Type B pancreatic cell (in vitro differentiated cells): ENCODE measurements around the gene CACNB1. TPM values are rescaled to one million over a fixed set of nuclear protein-coding genes. Genes with fewer than 3 reads are reported as not detected.

Experiments used
- DNase-seq: peaks from one replicate; pipeline ENCODE4 v3.0.0; 2021; ENCODE audit warnings: mixed read lengths; ENCODE audit not compliant: unreplicated experiment; ENCODE audit errors: extremely low spot score
- H3K27ac Mint-ChIP-seq: 2 replicates; pipeline ENCODE4 v1.8.0; 2021; ENCODE audit warnings: mild to moderate bottlenecking, mixed read lengths
- H3K27me3 Mint-ChIP-seq: 2 replicates; pipeline ENCODE4 v1.8.0; 2021; ENCODE audit warnings: mixed read lengths
- H3K36me3 Mint-ChIP-seq: 2 replicates; pipeline ENCODE4 v1.8.0; 2021; ENCODE audit warnings: mixed read lengths
- H3K4me1 Mint-ChIP-seq: one replicate; pipeline ENCODE4 v1.8.0; 2021; ENCODE audit warnings: mixed read lengths; ENCODE audit not compliant: unreplicated experiment
- H3K4me3 Mint-ChIP-seq: 2 replicates; pipeline ENCODE4 v1.8.0; 2021; ENCODE audit warnings: mild to moderate bottlenecking, mixed read lengths
- H3K9me3 Mint-ChIP-seq: 2 replicates; pipeline ENCODE4 v1.8.0; 2021; ENCODE audit warnings: mixed read lengths
- total RNA-seq: library from RNA; stranded (reverse); gene quantifications from 2 replicates; pipeline ENCODE4 v1.2.1, GENCODE V29; 2021; ENCODE audit warnings: low replicate concordance
- TF ChIP-seq, protein P1 (sequence below): fragments of 200-600 bp; sonication (generic); conservative IDR thresholded peaks from 2 replicates; pipeline ENCODE4 v1.5.0; 2021; ENCODE audit warnings: antibody characterized with exemption, mild to moderate bottlenecking

CACNB1 gene
- total RNA-seq, 1 donor from 2014 or later, result 9.5 TPM

DNA sequence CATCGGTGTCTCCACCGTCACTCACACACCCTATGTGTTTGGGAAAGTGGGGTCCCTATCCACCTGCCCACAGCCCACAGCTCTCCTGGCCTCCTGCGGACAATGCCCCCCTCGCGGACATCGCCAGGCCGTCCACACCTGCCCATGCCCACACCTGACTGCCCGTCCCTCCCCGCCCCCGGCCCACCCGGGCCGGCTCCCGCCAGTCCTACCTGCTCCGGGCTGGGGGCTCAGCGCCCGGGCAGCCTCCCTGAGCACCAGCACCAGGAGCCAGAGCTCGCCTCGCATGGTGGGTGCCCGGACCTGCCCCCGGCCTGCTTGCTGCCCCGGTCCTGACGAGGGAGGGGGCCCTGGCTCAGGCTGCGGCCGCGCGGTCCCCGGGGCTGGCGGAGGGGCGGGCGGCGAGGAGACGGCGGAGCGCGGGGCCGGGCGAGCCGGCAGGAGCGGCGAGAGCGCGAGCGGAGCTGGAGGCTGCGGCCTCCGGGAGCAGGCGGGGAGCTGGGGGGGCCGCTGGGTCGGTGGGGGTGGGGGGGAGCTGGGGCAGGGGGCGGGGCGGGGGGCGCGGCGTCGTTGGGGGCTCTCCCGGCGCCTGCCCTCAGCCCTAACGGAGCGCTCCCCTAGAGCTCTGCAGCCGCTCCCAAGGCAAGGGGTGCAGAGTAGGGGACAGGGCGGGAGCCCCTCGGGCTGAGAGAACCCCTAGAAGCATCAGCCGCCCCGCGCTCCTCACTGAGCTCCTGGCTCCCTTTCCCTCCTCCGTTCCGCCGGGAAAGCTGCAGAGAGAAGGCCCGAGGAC lies 46.1 kb downstream of the CACNB1 start, which contains the start of gene PLXDC1:
Gene PLXDC1, minus strand, starts transcription at position 488 of the 793 bp plus-strand sequence. Its CDS starts 200 bp downstream, at position 288.
- TF ChIP-seq, protein P1, sequence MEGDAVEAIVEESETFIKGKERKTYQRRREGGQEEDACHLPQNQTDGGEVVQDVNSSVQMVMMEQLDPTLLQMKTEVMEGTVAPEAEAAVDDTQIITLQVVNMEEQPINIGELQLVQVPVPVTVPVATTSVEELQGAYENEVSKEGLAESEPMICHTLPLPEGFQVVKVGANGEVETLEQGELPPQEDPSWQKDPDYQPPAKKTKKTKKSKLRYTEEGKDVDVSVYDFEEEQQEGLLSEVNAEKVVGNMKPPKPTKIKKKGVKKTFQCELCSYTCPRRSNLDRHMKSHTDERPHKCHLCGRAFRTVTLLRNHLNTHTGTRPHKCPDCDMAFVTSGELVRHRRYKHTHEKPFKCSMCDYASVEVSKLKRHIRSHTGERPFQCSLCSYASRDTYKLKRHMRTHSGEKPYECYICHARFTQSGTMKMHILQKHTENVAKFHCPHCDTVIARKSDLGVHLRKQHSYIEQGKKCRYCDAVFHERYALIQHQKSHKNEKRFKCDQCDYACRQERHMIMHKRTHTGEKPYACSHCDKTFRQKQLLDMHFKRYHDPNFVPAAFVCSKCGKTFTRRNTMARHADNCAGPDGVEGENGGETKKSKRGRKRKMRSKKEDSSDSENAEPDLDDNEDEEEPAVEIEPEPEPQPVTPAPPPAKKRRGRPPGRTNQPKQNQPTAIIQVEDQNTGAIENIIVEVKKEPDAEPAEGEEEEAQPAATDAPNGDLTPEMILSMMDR, result no peak
- no peak for DNase-seq
- peak within 1 kb of the TSS; percentile 94 for H3K27ac Mint-ChIP-seq
- H3K9me3 Mint-ChIP-seq, result no peaks in the 10 kb centered on the region
- peaks cover 6% of the 10 kb centered on the region for H3K36me3 Mint-ChIP-seq
- peaks cover 13% of the 10 kb centered on the region for H3K4me1 Mint-ChIP-seq
- peak within 1 kb of the TSS; percentile 98 for H3K4me3 Mint-ChIP-seq
- peaks cover 55% of the 10 kb centered on the region for H3K27me3 Mint-ChIP-seq

DNA sequence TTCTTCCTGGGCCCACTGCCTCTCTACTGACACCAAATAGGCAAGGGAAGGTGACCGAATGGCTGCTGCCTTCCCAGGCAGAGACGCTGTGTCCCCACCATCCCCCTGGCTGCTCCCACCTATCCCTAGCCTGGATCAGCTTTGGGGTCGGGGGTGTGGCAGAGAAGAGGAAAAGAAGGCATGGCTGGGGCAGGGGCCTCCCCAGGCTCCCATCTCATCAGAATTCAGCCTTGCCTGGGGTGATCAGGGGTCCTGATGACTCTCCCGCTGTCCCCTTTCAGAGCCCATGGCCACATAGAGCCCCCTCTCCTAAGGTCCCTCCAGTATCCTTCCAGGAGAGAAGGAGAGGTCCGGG lies 46.7 kb downstream of the CACNB1 start:
- peaks cover 13% of the 10 kb centered on the region for H3K4me1 Mint-ChIP-seq
- H3K9me3 Mint-ChIP-seq, result no peaks in the 10 kb centered on the region
- no peak overlapping the region for H3K27ac Mint-ChIP-seq
- no peak for DNase-seq
- peaks cover 6% of the 10 kb centered on the region for H3K36me3 Mint-ChIP-seq
- peak overlapping the region; percentile 84 for H3K4me3 Mint-ChIP-seq
- H3K27me3 Mint-ChIP-seq, result peaks cover 55% of the 10 kb centered on the region
- TF ChIP-seq, protein P1, result no peak

DNA sequence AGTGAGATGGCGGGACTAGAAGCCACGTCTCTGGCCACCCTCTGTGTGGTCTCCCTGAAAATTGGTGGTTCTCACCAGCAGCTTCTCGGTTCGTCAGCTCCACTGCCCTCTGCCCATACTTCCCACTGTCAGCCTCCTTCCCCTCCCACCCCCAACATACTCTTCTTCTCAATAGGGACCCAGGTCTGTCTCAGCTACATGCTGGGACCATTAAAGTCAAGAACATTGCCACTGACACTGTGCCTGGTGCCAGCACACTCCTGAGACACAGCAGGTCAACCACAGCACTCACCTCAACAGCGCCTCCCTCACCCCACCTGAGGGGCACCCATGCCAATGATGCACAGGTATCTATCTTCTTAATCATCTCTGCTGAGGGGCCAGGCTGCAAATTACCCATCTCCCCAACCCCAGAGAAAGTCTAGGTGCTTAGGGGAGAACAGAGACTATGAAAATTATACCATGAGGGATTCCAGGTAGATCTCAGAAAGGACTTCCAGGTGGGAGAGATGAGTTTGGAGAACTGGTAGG lies 47.3 kb downstream of the CACNB1 start:
- TF ChIP-seq, protein P1, result no peak
- Mint-ChIP-seq H3K27ac (no peak overlapping the region), H3K36me3 (peaks cover 6% of the 10 kb centered on the region), H3K27me3 (peaks cover 59% of the 10 kb centered on the region), H3K4me3 (peak overlapping the region; percentile 84), H3K4me1 (peaks cover 13% of the 10 kb centered on the region), H3K9me3 (no peaks in the 10 kb centered on the region)
- no peak for DNase-seq

DNA sequence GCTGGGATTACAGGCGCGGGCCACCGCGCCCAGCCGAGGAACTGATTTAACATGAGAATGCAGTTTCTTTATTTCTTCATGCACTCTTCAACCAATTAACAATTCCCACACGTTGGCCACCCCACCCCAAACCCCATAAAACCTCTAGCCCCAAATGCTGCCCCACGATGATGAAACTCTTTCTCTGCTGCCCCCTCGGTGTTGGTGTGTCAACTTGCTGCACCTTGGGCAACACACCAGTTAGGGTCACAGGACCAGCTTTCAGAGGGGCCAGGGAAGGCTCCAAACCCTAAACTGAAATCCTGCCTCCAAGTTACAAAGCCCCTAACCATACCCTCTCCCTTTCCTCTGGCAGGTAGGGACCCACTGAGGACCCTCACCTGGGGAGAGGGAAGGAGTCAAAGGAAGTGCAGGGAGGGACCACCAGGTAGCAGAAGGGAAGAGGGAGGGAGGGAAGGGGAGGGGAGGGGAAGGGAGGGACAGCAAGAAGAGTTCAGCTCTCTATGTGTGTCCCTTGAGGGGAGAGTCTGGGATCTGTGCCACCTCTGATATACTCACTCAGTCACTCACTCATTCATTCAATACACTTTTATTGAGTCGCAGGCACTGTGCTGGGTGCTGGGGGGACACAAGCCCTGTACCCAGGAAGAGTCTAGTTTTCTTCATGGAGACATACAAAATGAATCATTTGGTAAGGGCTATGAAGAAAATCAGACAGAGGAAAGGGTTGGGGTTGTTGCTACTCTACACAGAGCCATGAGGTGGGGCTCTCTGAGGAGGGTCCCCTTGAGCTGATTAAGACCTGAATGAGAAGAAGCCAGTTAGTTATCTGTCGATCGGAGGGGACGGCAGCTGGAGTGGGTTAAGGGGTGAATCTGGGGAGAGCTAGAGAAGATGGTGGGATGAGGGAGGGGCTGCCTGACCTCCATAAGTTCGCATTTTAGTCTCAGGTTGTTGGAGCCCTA lies 50.0 kb downstream of the CACNB1 start:
- peaks cover 9% of the 10 kb centered on the region for H3K4me1 Mint-ChIP-seq
- TF ChIP-seq, protein P1, result no peak

DNA sequence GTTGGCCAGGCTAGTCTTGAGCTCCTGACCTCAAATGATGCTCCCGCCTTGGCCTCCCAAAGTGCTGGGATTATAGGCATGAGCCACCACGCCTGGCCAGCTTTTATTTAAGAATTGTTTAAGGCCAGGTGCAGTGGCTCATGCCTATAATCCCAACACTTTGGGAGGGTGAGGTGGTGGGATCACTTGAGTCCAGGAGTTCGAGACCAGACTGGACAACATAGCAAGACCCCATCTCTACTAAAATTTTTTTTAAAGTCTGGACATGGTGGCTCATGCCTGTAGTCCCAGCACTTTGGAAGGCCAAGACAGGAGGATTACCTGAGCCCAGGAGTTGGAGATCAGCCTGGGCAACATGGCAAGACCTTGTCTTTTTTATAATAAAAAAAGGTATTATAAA lies 51.2 kb downstream of the CACNB1 start:
- peaks cover 12% of the 10 kb centered on the region for H3K4me1 Mint-ChIP-seq
- no peak overlapping the region for H3K27ac Mint-ChIP-seq
- peaks cover 4% of the 10 kb centered on the region for H3K9me3 Mint-ChIP-seq
- no peak overlapping the region for H3K4me3 Mint-ChIP-seq
- DNase-seq, result no peak
- TF ChIP-seq, protein P1, result no peak
- H3K27me3 Mint-ChIP-seq, result peaks cover 33% of the 10 kb centered on the region
- no peaks in the 10 kb centered on the region for H3K36me3 Mint-ChIP-seq

More for the DNA sequence above, 50.0 kb downstream of the CACNB1 start:
- Mint-ChIP-seq H3K9me3 (no peaks in the 10 kb centered on the region), H3K27ac (no peak overlapping the region), H3K36me3 (no peaks in the 10 kb centered on the region), H3K4me3 (no peak overlapping the region), H3K27me3 (peaks cover 38% of the 10 kb centered on the region)
- no peak for DNase-seq
